Lower lobe of right lung (tissue), 2 donors: ENCODE measurements around the gene CUL1. TPM values are rescaled to one million over a fixed set of nuclear protein-coding genes. Genes with fewer than 3 reads are reported as not detected.

Source experiments
- ATAC-seq, 2 donors: fragments of 200-7000 bp; cut with Tn5 transposase; one replicate each; pipeline ENCODE4 v1.9.1; 2020 to 2022; ENCODE audit warnings: mild to moderate bottlenecking in 2 of 2, moderate library complexity in 2 of 2
- DNase-seq: peaks from one replicate; pipeline ENCODE4 v3.0.0-alpha.2; 2020
- H3K27ac ChIP-seq: fragments of 200-600 bp; one replicate; pipeline ENCODE4 v1.8.0; 2022
- H3K27me3 ChIP-seq: fragments of 200-600 bp; one replicate; pipeline ENCODE4 v1.8.0; 2022; ENCODE audit warnings: low read depth
- H3K36me3 ChIP-seq: fragments of 200-600 bp; one replicate; pipeline ENCODE4 v1.8.0; 2022; ENCODE audit warnings: mild to moderate bottlenecking
- H3K4me1 ChIP-seq: fragments of 200-600 bp; one replicate; pipeline ENCODE4 v1.8.0; 2022
- H3K4me3 ChIP-seq: fragments of 200-600 bp; one replicate; pipeline ENCODE4 v1.8.0; 2022; ENCODE audit warnings: mild to moderate bottlenecking
- H3K9me3 ChIP-seq: fragments of 200-600 bp; one replicate; pipeline ENCODE4 v1.8.0; 2022
- intact Hi-C: fragments of 100-400 bp; cut with DNase I; formaldehyde crosslinking; loops from one replicate; pipeline ENCODE4 v1.11.0; 2022
- total RNA-seq: library from RNA; stranded (reverse); fragmentation: NEBNext Ultra II Directional; extraction: Animal tissue kit (Norgen Biotek cat#: 25700); gene quantifications from one replicate; pipeline ENCODE4 v1.2.1, GENCODE V29; 2021
- TF ChIP-seq, protein P1 (sequence below): fragments of 200-600 bp; IDR thresholded peaks from one replicate; pipeline ENCODE4 v1.8.0; 2022; ENCODE audit warnings: antibody characterized with exemption, mild to moderate bottlenecking
- donor health status: DM: no; HTN: yes; CAD: no; lungs with severe emphysema.

CUL1 gene
- total RNA-seq, 1 donor from 2014 or later: 47.5 TPM

- TF ChIP-seq, protein P1, sequence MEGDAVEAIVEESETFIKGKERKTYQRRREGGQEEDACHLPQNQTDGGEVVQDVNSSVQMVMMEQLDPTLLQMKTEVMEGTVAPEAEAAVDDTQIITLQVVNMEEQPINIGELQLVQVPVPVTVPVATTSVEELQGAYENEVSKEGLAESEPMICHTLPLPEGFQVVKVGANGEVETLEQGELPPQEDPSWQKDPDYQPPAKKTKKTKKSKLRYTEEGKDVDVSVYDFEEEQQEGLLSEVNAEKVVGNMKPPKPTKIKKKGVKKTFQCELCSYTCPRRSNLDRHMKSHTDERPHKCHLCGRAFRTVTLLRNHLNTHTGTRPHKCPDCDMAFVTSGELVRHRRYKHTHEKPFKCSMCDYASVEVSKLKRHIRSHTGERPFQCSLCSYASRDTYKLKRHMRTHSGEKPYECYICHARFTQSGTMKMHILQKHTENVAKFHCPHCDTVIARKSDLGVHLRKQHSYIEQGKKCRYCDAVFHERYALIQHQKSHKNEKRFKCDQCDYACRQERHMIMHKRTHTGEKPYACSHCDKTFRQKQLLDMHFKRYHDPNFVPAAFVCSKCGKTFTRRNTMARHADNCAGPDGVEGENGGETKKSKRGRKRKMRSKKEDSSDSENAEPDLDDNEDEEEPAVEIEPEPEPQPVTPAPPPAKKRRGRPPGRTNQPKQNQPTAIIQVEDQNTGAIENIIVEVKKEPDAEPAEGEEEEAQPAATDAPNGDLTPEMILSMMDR: no peak
- intact Hi-C loops: no loop called here
- Histone ChIP-seq H3K4me1 (no peaks in the 10 kb centered on the region), H3K36me3 (no peaks in the 10 kb centered on the region), H3K27me3 (no peaks in the 10 kb centered on the region), H3K4me3 (no peak overlapping the region), H3K9me3 (no peaks in the 10 kb centered on the region), H3K27ac (no peak overlapping the region)
- ATAC-seq (no peak), DNase-seq (no peak)
These were observed 36.1 kb upstream of the CUL1 start for GRCh38 chr7:148662646-148663045.

GRCh38 chr7:148664324-148664723 is 34.4 kb upstream of the CUL1 start:
- H3K9me3 ChIP-seq: no peaks in the 10 kb centered on the region
- intact Hi-C loops: no loop called here
- DNase-seq (no peak), ATAC-seq (no peak)
- no peaks in the 10 kb centered on the region for H3K4me1 ChIP-seq
- H3K27ac ChIP-seq: no peak overlapping the region
- H3K4me3 ChIP-seq: no peak overlapping the region
- TF ChIP-seq, protein P1: no peak
- H3K36me3 ChIP-seq: no peaks in the 10 kb centered on the region
- no peaks in the 10 kb centered on the region for H3K27me3 ChIP-seq

GRCh38 chr7:148665221-148665620 is 33.5 kb upstream of the CUL1 start:
- Histone ChIP-seq H3K36me3 (no peaks in the 10 kb centered on the region), H3K4me3 (no peak overlapping the region), H3K9me3 (no peaks in the 10 kb centered on the region), H3K27ac (no peak overlapping the region), H3K4me1 (no peaks in the 10 kb centered on the region), H3K27me3 (no peaks in the 10 kb centered on the region)
- ATAC-seq: no peak
- intact Hi-C loops: no loop called here
- TF ChIP-seq, protein P1: no peak
- no peak for DNase-seq

GRCh38 chr7:148669927-148670326 is 28.8 kb upstream of the CUL1 start:
- TF ChIP-seq, protein P1: no peak
- Histone ChIP-seq H3K4me3 (no peak overlapping the region), H3K27me3 (no peaks in the 10 kb centered on the region), H3K36me3 (no peaks in the 10 kb centered on the region), H3K9me3 (no peaks in the 10 kb centered on the region), H3K27ac (no peak overlapping the region), H3K4me1 (no peaks in the 10 kb centered on the region)
- DNase-seq (no peak), ATAC-seq (no peak)
- intact Hi-C loops: no loop called here

DNA sequence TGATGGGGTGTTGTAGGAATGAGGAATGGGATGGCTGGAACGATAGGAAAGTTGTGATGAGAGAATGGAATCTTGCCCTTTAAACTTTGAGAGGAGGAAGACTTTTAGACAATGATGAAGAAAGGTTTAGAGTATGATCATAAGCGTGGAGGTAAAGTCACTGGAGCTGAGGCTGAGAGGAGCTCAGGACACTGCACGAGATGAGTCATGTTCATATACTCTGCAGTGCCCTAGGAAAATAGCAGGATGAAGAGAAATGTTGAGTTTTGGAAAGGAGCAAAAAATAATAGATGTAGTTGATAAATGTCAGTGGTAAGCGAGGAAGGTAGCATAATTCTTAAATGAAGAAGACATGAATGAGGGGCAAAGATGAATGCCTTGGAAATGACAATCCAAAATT is 28.3 kb upstream of the CUL1 start:
- no peak overlapping the region for H3K4me3 ChIP-seq
- ATAC-seq (no peak), DNase-seq (no peak)
- intact Hi-C loops: no loop called here
- no peaks in the 10 kb centered on the region for H3K4me1 ChIP-seq
- H3K9me3 ChIP-seq: no peaks in the 10 kb centered on the region
- H3K36me3 ChIP-seq: no peaks in the 10 kb centered on the region
- no peak overlapping the region for H3K27ac ChIP-seq
- no peaks in the 10 kb centered on the region for H3K27me3 ChIP-seq
- TF ChIP-seq, protein P1: no peak

DNA sequence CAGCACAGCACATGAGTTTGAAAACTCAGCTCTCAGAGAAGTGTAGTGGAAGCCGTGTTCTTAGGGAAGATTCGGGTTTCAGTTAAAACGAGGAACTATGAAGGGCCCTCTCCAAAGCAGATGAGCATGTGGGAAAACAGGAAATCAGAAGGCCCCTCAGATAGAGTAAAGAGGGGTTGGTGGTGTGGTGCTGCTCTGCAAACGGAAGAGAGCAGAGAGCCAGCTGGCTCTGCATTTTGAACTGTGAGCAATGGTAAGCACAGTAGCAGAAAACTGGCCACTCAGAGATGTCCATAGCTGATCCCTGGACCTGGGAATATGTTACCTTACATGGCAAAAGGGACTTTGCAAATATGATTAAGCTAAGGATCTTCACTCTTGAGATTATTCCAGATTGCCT is 27.9 kb upstream of the CUL1 start:
- Histone ChIP-seq H3K9me3 (no peaks in the 10 kb centered on the region), H3K27ac (no peak overlapping the region), H3K27me3 (no peaks in the 10 kb centered on the region), H3K36me3 (no peaks in the 10 kb centered on the region), H3K4me1 (no peaks in the 10 kb centered on the region), H3K4me3 (no peak overlapping the region)
- ATAC-seq (no peak), DNase-seq (no peak)
- TF ChIP-seq, protein P1: no peak
- intact Hi-C loops: no loop called here
